ENCODE measurements around the gene HSD3B7.
"Not testable (repeated sequence)": the region's sequence is repeated elsewhere in the genome, so short reads cannot be mapped to it uniquely, and the experiment has no call there.

Gene HSD3B7

GRCh38 chr16:31011815-31012214 is 26.8 kb downstream of the HSD3B7 start:
- H3K27ac Mint-ChIP-seq, result peak overlapping the region; percentile 70
- H3K4me1 Mint-ChIP-seq, result peaks cover 32% of the 10 kb centered on the region
- not testable (repeated sequence) for ATAC-seq; DNase-seq (ENCODE audit: low spot score in 2 of 2); H3K36me3 Mint-ChIP-seq; H3K9me3 Mint-ChIP-seq
- H3K4me3 Mint-ChIP-seq, result peak overlapping the region; percentile 36

DNA sequence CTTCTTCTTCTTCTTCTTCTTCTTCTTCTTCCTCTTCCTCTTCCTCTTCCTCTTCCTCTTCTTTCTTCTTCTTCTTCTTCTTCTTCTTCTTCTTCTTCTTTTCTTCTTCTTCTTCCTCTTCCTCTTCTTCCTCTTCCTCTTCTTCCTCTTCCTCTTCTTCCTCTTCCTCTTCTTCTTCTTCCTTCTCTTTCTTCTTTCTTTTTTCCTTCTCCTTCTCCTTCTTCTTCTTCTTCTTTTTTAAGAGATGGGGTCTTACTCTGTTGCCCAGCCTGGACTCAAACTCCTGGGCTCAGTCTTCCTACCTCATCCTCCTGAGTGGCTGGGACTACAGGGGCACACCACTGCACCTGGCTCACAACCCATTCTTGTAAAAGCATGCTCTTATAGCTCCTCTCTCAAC is 28.3 kb downstream of the HSD3B7 start:
- H3K9me3 Mint-ChIP-seq; DNase-seq (ENCODE audit: low spot score in 2 of 2); H3K4me3 Mint-ChIP-seq; ATAC-seq; H3K36me3 Mint-ChIP-seq: not testable (repeated sequence)
- Mint-ChIP-seq H3K27ac (peak overlapping the region; percentile 15), H3K4me1 (peaks cover 32% of the 10 kb centered on the region)

DNA sequence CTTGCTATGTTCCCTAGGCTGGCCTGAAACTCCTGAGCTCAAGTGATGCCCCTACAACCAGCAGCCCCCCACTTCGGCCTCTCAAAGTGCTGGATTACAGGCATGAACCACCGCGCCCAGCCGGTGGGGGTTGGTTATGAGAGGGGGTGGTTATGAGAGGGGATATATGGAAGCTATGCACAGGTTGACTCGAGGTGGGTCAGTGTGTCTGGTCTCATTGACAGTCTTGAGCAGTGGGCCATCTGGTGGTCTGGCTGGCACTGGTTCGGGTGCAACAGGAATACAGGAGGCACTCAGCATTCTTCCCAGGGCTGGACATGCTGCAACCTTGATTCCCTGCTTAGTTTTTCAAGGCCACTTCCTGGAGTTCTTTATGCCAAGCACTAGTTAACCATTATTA is 31.0 kb downstream of the HSD3B7 start:
- ATAC-seq, result no peak
- Mint-ChIP-seq H3K9me3 (no peaks in the 10 kb centered on the region), H3K27ac (no peak overlapping the region), H3K36me3 (no peaks in the 10 kb centered on the region), H3K4me1 (peaks cover 18% of the 10 kb centered on the region), H3K4me3 (no peak overlapping the region)
- no peak for DNase-seq (ENCODE audit: low spot score in 2 of 2)

GRCh38 chr16:31017756-31018155 is 32.7 kb downstream of the HSD3B7 start:
- H3K27ac Mint-ChIP-seq; H3K4me3 Mint-ChIP-seq; DNase-seq (ENCODE audit: low spot score in 2 of 2); ATAC-seq; H3K9me3 Mint-ChIP-seq; H3K4me1 Mint-ChIP-seq; H3K36me3 Mint-ChIP-seq: not testable (repeated sequence)

DNA sequence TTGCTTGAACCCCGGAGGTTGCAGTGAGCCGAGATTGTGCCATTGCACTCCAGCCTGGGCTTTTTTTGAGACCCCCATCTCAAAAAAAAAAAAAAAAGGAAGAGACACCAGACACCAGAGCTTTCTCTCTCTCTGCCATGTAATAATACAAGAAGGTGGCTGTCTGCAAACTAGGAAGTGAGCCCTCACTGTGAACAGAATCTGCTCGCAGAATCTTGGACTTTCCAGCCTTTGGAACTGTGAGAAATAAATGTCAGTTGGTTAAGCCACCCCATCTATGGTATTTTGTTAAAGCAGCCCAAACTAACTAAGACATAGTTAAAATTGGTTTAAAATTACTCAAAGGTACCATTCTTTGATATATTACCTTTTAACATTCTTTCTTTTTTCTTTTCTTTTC is 35.5 kb downstream of the HSD3B7 start:
- H3K4me3 Mint-ChIP-seq, result no peak overlapping the region
- DNase-seq (ENCODE audit: low spot score in 2 of 2), result no peak
- no peak for ATAC-seq
- no peaks in the 10 kb centered on the region for H3K9me3 Mint-ChIP-seq
- H3K4me1 Mint-ChIP-seq, result no peaks in the 10 kb centered on the region
- H3K27ac Mint-ChIP-seq, result no peak overlapping the region
- no peaks in the 10 kb centered on the region for H3K36me3 Mint-ChIP-seq

GRCh38 chr16:31022544-31023251 is 37.7 kb downstream of the HSD3B7 start:
- Mint-ChIP-seq H3K4me3 (no peak overlapping the region), H3K36me3 (no peaks in the 10 kb centered on the region), H3K27ac (no peak overlapping the region), H3K4me1 (no peaks in the 10 kb centered on the region), H3K9me3 (no peaks in the 10 kb centered on the region)
- no peak for DNase-seq (ENCODE audit: low spot score in 2 of 2)
- no peak for ATAC-seq

GRCh38 chr16:31023252-31023602 is 38.2 kb downstream of the HSD3B7 start:
- H3K36me3 Mint-ChIP-seq, result no peaks in the 10 kb centered on the region
- H3K9me3 Mint-ChIP-seq, result no peaks in the 10 kb centered on the region
- no peak for ATAC-seq
- H3K27ac Mint-ChIP-seq, result no peak overlapping the region
- no peak for DNase-seq (ENCODE audit: low spot score in 2 of 2)
- H3K4me1 Mint-ChIP-seq, result no peaks in the 10 kb centered on the region
- H3K4me3 Mint-ChIP-seq, result no peak overlapping the region

DNA sequence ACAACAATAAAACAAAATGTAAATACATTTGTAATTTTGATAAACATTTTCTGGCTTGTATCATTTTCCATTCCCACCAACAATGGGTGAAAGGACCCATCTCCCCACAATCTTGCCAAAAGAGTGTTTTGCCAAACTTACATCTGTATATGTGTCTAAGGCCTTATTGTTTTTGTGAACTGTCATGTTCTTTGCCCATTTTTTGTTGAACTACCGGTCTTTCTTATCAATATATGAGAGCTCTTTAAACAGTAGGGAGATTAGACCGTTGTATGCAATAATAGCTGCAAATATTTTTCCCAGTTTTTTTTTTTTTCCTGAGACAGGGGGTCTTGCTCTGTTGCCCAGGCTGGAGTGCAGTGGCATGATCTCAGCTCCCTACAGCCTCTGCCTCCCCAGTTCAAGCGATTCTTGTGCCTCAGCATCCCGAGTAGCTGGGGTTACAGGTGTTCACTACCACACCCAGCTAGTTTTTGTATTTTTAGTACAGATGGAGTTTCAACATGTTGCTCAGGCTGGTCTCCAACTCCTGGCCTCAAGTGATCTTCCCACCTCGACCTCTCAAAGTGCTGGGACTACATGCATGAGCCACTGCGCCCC is 38.7 kb downstream of the HSD3B7 start:
- H3K4me3 Mint-ChIP-seq, result no peak overlapping the region
- H3K27ac Mint-ChIP-seq, result no peak overlapping the region
- H3K4me1 Mint-ChIP-seq, result no peaks in the 10 kb centered on the region

DNA sequence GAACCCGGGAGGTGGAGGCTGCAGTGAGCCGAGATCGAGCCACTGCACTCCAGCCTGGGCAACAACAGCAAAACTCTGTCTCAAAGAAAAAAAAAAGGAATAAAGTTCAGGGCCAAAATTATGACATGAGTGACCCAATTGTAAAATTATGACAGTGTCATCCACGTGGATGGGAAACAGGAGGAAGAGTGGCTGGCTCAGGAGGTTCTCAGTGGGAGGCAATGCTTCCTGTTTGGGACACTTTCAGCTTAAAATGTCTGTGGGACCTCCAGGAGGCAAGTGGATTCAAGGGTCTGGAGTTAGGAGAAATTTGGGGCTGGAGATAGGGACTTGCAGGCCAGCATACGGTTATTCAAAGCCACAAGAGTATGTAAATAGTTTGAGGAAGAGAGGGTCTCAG is 40.3 kb downstream of the HSD3B7 start:
- ATAC-seq, result no peak

More for the DNA sequence above, 38.7 kb downstream of the HSD3B7 start:
- Mint-ChIP-seq H3K9me3 (no peaks in the 10 kb centered on the region), H3K36me3 (no peaks in the 10 kb centered on the region)
- no peak for DNase-seq (ENCODE audit: low spot score in 2 of 2)
- no peak for ATAC-seq

GRCh38 chr16:31029272-31029671 is 44.3 kb downstream of the HSD3B7 start:
- Mint-ChIP-seq H3K4me3 (no peak overlapping the region), H3K9me3 (no peaks in the 10 kb centered on the region), H3K27ac (no peak overlapping the region), H3K4me1 (peaks cover 8% of the 10 kb centered on the region), H3K36me3 (peaks cover 19% of the 10 kb centered on the region)
- ATAC-seq, result no peak
- DNase-seq (ENCODE audit: low spot score in 2 of 2), result no peak

More for the DNA sequence above, 40.3 kb downstream of the HSD3B7 start:
- Mint-ChIP-seq H3K4me3 (no peak overlapping the region), H3K27ac (no peak overlapping the region), H3K4me1 (no peaks in the 10 kb centered on the region), H3K36me3 (no peaks in the 10 kb centered on the region), H3K9me3 (no peaks in the 10 kb centered on the region)
- DNase-seq (ENCODE audit: low spot score in 2 of 2), result no peak

DNA sequence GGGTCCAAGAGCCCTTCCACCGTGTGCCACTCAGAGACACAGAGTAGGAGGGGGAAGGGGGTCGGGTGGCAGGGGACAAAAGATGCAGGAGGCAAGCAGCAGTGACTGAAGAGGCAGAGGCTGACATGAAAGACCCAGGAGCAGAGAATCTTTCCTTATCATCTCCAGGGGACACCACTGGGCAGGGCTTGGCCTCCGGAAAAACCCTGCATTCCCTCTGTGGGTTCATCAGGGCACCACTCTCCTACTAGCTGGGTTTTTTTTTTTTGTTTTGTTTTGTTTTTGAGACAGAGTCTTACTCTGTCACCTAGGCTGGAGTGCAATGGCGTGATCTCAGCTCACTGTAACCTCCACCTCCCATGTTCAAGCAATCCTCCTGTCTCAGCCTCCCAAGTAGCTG is 46.3 kb downstream of the HSD3B7 start:
- ATAC-seq (no peak), DNase-seq (ENCODE audit: low spot score in 2 of 2) (no peak)
- Mint-ChIP-seq H3K36me3 (peaks cover 38% of the 10 kb centered on the region), H3K4me3 (no peak overlapping the region), H3K4me1 (peaks cover 18% of the 10 kb centered on the region), H3K27ac (peak overlapping the region; percentile 95), H3K9me3 (no peaks in the 10 kb centered on the region)

- H3K9me3 Mint-ChIP-seq, result no peaks in the 10 kb centered on the region
- peaks cover 24% of the 10 kb centered on the region for H3K4me1 Mint-ChIP-seq
- peaks cover 54% of the 10 kb centered on the region for H3K36me3 Mint-ChIP-seq
- H3K27ac Mint-ChIP-seq, result peak within 1 kb of the TSS; percentile 95
- DNase-seq (ENCODE audit: low spot score in 2 of 2), result peak; percentile 90 to 99
- peak; percentile 89 for ATAC-seq
- peak within 1 kb of the TSS; percentile 98 for H3K4me3 Mint-ChIP-seq
Measured at GRCh38 chr16:31032736-31033708, 48.0 kb downstream of the HSD3B7 start, which contains the start of gene STX4. TSS of gene STX4 (plus strand) at chr16:31033558. CDS start at chr16:31033806, 248 bp downstream.

- Mint-ChIP-seq H3K27ac (peak overlapping the region; percentile 95), H3K36me3 (peaks cover 63% of the 10 kb centered on the region), H3K4me1 (peaks cover 24% of the 10 kb centered on the region), H3K9me3 (no peaks in the 10 kb centered on the region), H3K4me3 (peak overlapping the region; percentile 98)
- peak; percentile 54 for ATAC-seq
- peak; percentile 75 to 94 for DNase-seq (ENCODE audit: low spot score in 2 of 2)
Measured at GRCh38 chr16:31033709-31034492, 48.9 kb downstream of the HSD3B7 start.

- Mint-ChIP-seq H3K36me3 (peaks cover 90% of the 10 kb centered on the region), H3K9me3 (no peaks in the 10 kb centered on the region), H3K27ac (peak overlapping the region; percentile 44), H3K4me1 (peaks cover 24% of the 10 kb centered on the region), H3K4me3 (no peak overlapping the region)
- DNase-seq (ENCODE audit: low spot score in 2 of 2), result no peak
- ATAC-seq, result no peak
Measured at GRCh38 chr16:31036691-31037090, 51.7 kb downstream of the HSD3B7 start.

Measured in stimulated activated effector memory CD8-positive, alpha-beta T cell treated with anti-CD3 and anti-CD28 coated beads, Interleukin-12 subunit alpha, Interleukin-12 subunit beta, amount 100 ng/mL, for 72 hours (primary cell).